SK-N-DZ (cell line): ENCODE measurements around the gene KCNQ2.
"Not testable (repeated sequence)": the region's sequence is repeated elsewhere in the genome, so short reads cannot be mapped to it uniquely, and the experiment has no call there.

Experiments
- DNase-seq: peaks from one replicate; pipeline ENCODE4 v3.0.0-alpha.2; 2015; ENCODE audit warnings: low spot score

KCNQ2 gene

DNA sequence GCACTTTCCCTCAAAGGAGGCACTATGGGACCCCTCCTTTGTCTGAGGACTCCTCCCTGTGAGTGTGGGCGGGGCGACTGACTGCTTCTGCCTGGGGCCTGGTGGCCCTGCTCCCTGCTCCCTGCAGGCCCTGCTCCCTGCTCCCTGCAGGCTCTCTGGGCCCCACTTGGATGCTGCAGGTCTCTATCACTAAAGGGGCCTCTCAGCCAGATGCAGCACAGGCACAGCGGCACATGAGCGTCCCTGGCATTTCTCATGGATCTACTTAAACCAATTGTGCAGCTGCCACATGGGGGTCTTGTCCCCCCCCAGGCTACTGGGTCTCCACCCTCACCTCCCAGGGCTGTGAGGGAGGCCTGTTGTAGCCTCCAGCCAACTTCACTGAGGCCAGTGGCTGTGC, 18.6 kb upstream of the KCNQ2 start:
- DNase-seq, result no peak

DNA sequence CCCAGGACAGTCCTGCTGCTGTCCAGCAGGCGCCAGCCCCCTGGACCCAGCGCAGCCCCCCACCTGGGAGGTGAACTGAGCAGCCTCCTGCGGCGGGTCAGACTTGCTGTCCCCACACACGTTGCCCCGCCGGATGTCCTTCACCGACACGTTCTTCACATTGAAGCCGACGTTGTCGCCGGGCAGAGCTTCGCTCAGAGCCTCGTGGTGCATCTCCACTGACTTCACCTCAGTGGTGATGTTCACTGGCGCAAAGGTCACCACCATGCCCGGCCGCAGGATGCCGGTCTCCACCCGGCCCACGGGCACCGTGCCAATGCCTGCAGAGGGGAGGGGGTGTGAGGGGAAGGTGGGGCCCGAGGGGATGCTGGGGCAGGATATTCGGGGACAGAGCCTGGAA, 18.0 kb upstream of the KCNQ2 start:
- DNase-seq, result no peak

DNA sequence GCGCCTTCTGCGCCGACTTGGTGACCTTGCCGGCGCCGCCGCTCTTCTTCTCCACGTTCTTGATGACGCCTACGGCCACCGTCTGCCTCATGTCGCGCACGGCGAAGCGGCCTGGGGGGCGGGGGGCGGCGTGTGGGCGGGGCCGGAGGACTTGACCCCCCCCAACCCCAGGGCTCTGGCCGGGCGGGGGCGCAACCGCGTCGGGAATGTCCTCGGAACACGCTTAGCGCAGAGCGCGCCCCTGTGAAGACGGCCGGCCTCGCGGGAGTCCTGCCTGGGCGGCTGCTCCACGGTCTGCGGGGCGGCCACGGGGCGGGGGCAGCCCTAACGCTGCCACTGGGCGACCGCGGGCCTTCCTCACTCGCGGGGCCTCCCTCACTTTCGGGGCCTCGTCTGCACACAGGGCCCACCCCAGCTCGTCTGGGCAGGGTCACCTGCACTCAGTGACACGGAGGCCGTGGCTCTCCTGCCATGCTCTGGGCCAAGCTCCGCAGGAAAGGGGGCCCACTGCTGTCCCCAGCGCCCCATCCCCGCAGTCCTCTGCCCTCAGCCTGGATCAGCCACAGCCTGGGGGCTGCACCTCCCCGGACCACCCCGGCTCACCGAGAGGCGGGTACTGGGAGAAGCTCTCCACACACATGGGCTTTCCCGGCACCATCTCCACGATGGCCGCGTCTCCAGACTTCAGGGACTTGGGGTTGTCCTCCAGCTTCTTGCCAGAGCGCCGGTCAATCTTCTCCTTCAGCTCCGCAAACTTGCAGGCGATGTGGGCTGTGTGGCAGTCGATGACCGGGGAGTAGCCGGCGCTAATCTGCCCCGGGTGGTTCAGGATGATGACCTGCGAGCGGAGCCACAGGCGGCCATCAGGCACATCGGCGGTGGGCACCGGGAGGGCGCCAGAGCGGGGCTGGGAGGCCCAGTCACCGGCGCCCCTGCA, 16.1 kb upstream of the KCNQ2 start:
- DNase-seq, result no peak

DNA sequence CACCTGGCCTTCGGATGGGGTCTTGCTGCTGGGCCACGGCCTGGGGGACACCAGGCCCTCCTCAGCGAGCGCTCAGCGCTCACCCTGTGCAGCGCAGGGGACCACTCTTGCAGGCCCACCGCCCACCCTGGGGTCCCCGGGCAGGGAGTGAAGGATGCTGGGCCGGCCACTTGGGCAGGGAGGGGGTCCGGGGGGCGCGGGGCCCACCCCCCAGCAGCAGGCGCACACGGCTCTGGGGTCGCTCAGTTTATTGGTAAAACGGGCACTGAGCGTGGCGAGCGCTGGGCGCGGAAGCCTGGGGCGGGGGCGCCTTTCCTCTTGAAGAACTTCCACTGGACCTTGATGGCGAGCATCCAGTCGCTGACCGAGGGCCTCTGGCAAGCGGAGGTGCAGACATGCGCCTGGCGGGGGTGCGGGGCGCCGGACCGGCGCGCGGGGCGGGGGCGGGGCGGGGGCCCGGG, 15.4 kb upstream of the KCNQ2 start:
- DNase-seq, result no peak

DNA sequence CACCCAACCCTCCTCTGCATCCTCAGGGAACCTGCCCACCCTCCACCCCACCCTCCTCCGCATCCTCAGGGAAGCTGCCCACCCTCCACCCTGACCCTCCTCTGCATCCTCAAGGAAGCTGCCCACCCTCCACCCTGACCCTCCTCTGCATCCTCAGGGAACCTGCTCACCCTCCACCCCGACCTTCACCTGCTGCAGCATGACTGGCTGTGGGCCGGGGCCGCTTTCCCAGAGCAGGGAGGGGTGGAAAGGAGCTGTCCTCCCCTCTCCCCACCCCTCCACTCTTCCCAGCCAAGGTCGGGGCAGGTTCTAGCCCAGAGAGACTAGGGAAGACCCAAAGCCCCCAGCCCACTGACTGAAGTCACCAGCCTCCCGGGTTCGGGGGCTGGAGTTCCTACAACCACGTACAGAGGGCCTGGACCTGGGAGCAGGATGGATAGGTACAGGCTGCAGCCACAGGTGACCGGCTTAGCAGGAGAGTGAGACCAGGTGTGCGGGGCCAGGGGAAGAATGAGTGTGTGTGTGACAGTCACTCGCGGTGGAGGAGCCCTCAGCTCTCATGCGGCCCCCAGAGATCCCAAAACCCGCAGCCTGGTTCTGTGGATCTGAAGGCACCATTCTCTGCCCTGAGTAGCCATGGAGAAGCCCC, 14.8 kb upstream of the KCNQ2 start:
- no peak for DNase-seq

DNA sequence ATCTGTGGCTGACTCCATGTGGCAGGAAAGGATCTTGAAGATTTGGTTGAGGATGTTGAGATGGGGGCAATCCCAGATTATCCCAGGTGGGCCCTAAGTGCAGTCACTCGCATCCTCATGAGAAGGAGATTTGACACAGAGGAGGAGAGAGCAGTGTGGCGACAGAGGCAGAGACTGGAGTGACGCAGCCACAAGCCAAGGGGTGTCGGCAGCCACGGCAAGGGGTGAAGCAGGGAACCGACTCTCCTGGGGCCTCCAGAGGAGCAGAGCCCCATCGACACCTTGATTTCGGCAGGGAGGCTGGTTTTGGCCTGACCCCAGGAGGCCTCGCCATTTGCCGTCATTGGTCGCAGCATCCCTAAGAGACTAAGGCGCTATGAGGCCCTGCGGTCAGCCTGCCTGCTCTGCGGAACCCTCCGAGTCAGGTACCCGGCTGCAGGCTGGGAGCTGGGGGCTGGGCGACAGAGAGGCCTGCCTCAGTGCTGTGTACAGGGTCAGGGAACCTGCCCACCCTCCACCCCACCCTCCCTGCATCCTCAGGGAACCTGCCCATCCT, 13.9 kb upstream of the KCNQ2 start:
- no peak for DNase-seq

DNA sequence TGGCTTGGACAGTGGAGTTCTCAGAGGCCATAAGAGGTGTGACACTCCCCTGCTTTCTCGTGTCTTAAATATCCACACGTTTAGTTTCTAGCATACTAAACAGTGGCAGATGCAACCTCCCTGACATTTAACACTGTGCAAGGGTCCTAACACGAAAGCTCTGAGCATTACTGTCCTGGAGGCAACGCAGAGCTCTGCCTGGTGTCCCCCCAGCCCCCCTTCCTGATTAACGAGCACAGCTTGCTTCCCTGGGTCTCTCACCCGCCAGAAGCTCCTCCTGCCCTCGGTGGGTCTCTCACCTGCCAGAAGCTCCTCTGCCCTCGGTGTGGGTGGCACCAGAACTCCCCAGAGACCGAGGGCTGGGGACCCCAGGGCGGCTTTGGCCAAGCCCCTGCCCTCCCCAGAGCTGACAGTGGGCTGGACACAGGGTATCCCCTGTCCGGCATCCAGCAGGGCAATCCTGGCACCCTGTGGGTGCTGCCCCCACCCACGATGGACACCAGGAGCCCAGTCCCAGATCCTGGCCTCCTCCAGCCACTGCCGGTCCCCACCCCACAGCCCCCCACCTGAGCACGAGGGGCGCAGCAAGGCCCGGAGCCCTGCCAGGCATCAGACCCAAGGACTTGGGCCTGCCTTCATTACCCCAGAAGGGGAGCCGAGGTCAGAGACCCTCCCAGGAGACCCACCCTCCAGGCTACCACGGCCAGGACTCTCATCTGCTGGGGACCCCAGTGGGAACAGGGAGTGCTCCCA, 12.4 kb upstream of the KCNQ2 start:
- DNase-seq, result no peak

DNA sequence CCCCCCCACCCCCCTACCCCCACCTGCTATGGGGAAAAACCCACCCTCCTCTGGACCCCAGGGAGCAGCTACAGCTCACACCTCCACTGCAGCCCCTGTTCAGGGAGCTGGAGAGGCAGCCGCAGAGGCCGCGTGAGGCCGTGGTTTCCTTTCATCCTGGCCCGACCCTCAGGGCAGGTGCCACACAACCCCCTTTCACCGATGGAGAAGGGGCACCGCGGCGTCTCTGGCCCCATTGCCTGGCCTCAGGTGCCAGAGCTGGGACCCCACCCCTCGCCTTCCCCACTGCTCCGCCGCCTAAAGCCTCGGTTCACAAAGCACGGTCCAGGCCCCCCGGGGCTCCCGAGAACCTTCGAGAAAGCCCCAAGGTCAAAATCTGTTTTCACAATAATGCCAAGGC, 11.8 kb upstream of the KCNQ2 start:
- DNase-seq, result no peak

DNA sequence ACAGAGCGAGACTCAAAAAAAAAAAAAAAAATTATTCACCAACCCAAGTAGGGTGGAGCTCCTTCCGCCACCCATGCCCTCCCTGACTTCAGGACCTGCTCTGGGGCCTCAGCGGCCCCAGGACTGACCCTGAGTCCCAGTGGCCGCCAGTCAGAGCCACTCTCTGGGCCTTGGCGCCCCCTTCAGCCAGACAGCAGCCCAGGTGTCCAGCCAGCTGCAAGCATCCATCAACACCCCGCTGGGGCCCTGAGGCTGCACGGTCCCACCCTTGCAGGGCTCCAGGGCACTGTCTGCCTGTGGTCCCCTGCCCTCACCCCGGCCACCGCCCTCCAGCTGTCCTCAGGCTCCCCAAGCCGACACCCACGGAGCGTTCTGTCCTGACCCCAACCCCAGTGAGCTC, 11.4 kb upstream of the KCNQ2 start:
- DNase-seq, result peak; percentile 68

DNA sequence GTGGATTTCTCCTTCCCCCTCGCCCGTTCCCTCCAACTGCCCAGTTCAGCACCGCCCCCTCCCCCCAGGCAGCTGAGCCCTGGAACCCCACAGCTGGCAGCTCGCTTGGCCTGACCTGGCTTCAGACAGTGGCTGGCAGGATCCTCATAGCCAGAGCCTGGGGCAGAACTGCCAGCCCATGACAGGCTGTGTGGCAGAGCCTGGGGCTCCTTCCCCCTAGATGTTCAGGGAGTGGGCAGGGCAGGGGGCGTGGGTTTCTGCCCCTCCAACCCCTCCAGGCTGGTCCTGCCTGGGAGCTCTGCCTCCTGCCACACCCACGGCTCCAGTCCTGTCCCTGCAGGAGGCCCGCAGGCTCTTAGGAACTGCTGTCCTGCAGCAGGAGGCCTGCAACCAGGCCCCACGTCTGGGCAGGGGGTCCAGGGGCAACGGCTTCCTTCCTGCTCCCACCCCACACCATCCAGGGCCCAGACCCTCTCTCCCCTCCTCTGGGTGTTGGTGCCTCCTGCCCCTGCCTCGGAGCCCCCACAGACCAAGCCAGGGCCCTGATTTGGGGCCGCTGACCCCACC, 9.6 kb upstream of the KCNQ2 start:
- no peak for DNase-seq

DNA sequence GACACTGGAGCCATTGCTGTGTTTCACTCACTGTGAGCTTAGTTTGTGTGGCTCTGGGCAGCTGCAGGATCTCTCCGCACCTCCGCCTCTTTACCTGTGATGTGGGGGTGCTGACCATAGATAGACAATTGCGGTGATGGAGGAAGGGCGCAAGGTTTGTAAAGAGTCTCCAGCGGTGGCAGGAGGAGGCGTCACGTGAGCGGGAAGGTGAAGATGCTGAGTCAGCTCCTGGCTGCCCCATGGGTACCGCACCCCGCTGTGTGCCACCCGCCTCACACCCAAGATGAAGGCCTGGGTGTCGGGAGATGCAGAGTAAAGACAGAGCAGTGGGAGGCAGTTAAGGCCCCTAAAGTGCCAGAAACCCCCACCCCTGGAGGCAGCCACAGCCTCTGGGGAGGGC, 9.0 kb upstream of the KCNQ2 start:
- no peak for DNase-seq

DNA sequence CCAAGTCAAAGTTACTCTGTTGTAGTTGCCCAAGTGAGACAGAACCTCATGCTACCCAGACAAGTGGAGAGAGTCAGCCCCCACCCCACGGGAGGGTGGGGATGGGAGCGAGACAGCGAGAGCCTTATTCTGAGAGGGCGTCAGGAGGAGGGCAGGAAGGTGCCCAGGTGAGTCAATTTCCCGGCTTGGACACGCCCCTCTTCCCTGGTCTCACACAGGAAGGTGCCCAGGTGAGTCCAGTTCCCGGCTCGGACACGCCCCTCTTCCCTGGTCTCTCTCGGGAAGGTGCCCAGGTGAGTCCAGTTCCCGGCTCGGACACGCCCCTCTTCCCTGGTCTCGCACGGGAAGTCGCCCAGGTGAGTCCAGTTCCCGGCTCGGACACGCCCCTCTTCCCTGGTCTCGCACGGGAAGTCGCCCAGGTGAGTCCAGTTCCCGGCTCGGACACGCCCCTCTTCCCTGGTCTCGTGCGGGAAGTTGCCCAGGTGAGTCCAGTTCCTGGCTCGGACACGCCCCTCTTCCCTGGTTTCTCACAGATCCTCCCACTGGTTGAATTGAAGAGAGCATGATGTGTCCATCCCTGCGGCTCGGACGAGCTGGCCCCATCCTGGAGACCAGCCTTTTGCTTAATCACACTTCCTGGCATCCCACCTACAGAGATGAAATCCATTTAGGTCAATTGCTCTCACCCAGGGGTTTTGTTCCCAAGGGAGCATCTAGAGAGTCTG, 7.4 kb upstream of the KCNQ2 start:
- not testable (repeated sequence) for DNase-seq

DNA sequence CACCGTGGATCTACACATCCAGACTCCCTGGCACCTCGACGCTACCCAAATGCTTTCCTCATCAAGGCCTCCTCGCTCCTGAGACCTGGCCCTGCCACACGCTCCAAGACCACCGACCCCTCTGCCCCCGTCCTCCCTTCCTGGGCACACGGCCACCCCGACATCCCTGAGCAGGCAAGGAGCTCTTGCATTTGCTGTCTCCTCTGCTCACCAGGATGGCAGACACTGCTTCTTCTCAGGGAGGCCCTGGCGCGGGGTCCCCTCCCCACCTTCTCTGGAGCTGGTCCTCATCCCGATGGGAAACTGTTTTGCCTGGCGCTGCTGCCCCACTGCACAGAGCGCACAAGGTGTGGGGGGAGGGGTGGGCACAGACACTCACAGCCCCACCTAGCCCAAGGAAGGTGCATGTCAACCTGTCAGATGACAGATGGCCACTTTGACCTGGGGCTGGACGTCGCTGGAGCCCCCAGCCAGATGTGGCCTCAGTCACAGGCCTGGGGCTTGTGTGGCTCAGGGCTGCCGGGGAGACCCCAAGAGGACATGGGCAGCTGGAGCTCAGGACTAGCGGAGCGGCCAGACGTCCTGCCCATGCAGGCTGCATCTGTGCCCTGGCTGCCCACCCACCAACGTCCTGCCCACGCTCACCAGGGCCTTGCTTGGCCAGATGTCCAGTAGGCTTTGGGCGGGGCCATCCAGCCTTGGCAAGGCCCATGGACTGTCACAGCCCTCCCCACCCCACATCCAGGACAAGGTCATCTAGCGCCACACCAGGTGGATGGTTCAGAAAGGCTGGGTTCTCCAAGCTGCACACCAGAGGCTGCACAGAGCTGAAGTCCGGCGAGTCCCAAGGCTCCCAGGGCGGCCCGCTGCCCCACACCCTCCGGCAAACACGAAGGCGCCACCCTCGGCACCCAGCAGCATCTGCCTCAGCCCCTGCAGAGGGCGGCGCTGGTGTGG, 6.2 kb upstream of the KCNQ2 start:
- DNase-seq, result no peak

DNA sequence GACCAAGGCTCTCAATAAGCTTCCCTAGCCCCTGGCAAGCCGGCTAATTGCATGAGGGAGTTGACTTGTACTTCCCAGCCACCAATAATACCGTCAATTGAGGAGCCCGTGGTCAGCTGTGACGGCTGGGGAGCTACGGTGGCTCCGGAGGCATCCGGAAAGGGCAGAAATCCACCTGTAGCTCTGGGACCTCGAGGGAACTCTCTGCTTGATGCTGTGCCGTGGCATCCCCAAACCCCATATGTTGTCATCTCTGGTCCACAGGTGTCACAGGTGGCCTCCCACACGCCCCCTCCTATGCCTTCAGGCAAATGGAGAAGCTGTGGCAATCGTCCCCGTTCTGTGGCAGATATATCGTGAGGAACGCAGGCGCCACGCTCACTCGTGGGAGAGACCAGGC, 5.5 kb upstream of the KCNQ2 start:
- DNase-seq, result no peak

DNA sequence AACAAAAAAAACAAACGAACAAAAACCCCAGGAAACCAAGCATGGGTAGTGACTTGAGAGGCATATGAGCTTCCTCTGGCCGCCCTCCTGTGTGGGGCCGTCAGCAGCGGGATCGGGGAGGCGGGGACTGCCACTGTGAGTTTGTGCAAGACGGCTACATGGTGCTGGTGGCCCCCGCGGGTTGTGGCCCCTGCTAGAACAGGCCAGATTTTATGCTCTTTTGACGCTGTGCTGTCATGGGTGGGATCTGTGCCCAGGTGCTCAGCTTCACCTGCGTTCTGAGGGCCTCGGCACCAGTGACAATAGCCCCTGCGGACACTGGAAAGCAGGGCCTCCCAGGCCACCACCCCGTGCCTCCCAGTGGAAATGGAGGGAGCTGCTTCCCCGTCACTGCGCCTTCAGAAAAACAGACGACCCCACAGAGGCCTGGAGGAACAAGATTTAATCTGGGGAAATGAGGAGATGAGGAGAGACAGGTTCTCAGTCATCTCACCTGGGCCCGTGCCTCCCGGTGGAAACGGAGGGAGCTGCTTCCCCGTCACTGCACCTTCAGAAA, 4.7 kb upstream of the KCNQ2 start:
- no peak for DNase-seq

DNA sequence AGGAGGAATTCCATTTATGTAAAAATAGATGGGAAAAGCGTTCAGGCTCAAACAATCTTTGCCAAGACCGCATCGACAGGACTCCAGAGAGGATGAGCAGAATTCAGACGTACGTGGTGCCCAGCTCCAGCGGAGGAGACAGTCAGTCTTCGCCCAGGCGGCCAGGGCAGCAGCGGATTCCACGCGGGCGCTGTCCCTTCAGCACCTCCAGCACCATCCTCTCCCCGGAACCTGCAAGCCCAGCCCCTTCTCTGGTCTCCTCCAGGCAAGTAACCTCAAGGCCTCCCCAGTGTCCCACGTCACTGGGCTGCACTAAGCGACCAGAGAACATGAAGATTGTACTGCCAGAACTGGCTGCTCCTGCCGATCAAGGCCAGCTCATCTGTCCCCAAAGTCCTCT, 2.8 kb upstream of the KCNQ2 start:
- no peak for DNase-seq

DNA sequence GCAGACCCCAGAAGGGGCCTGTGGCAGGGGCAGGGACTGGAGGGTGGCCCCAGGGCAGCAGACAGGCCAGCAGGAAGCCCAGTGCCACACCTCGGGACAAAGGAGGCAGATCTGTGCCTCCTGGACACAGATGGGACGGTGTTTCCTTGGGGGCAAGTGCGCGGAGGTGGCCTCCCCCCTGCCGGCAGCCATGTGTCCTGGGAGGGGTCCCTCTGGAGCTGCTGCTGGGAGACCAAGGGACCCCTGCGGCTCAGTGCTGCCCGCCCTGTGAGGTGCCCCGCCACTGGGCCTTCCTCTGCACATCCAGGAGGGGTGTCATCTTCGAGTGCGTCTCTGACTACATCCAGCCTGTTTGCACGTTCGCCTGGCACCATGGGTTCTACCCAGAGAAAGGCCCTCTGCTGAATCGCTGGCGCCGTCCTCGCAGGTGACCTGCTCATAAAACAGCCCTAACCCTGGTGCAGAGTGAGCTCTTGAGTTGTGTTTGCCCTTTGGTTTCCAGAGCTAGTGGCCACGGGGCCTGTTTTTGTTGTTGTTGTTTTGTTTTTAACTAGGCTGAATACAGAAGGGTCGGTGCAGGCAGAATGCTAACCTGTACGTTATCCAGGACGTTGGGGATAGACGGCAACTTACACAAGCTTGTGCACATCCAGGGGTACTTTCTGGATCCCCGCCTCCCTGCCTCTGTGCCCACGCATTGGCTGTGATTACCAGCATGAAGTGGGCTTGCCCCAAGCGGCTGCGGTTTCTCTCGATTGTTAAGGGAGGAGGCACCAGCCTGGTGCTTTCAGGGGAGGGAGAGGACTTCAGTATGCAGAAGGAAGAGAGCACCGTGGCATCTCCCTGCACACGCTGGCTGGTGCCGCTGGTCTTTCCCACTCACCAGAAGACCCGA, 1.3 kb upstream of the KCNQ2 start:
- DNase-seq, result peak; percentile 81

DNA sequence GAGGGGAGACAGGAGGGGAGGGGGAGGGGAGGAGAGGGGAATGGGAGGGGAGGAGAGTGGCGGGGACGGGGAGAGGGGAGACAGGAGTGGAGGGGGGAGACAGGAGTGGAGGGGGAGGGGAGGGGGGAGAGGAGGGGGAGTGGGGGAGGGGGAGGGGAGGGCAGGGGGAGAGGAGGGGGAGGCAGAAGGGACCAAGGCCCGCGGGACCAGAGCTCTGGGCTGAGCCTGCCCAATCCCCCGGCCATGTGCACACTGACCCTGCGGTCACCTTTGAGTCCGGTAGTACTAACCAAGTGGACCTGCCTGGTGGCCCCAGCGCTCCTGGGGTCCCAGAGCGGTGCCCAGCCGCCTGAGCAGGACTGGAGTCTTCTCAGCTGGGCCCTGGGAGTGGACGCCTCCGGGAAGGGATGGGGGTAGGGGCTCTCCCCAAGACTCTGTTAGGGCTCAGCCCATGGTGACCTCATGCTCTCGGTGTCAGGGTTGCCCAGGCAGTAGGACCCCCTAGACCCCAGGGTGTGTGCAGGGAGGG, 471 bp upstream of the KCNQ2 start:
- DNase-seq, result no peak
